GM03348 (cell line): ENCODE measurements around the gene RNPEPL1.
"Not testable (repeated sequence)": the region's sequence is repeated elsewhere in the genome, so short reads cannot be mapped to it uniquely, and the experiment has no call there.

Experiments
- DNase-seq: peaks from one replicate; pipeline ENCODE4 v3.0.0; 2012; ENCODE audit warnings: low spot score

RNPEPL1 gene

GRCh38 chr2:240567872-240568677 is at the start of gene RNPEPL1:
RNPEPL1 (plus strand) TSS chr2:240568484; CDS start chr2:240568587, 103 bp downstream.
- peak; percentile 88 for DNase-seq

- DNase-seq, result peak; percentile 2
Observed at GRCh38 chr2:240518981-240519380, 49.3 kb upstream of the RNPEPL1 start.

- peak; percentile 73 for DNase-seq
Observed at GRCh38 chr2:240519396-240520129, 48.7 kb upstream of the RNPEPL1 start.

GRCh38 chr2:240520130-240520973 is 47.9 kb upstream of the RNPEPL1 start:
- DNase-seq, result peak; percentile 36

- DNase-seq, result no peak
Observed at GRCh38 chr2:240520974-240521350, 47.3 kb upstream of the RNPEPL1 start.

- not testable (repeated sequence) for DNase-seq
Observed at GRCh38 chr2:240521885-240522284, 46.4 kb upstream of the RNPEPL1 start.

GRCh38 chr2:240522406-240522805 is 45.9 kb upstream of the RNPEPL1 start:
- no peak for DNase-seq

GRCh38 chr2:240523451-240524281 is 44.6 kb upstream of the RNPEPL1 start:
- DNase-seq, result peak; percentile 4

- DNase-seq, result no peak
Observed at GRCh38 chr2:240524963-240525718, 43.1 kb upstream of the RNPEPL1 start.

- no peak for DNase-seq
Observed at GRCh38 chr2:240525802-240526201, 42.5 kb upstream of the RNPEPL1 start.

- no peak for DNase-seq
Observed at GRCh38 chr2:240526521-240526920, 41.8 kb upstream of the RNPEPL1 start.

- no peak for DNase-seq
Observed at GRCh38 chr2:240527153-240527750, 41.0 kb upstream of the RNPEPL1 start.

- DNase-seq, result peak; percentile 3
Observed at GRCh38 chr2:240528406-240529040, 39.8 kb upstream of the RNPEPL1 start.

GRCh38 chr2:240529344-240529999 is 38.8 kb upstream of the RNPEPL1 start:
- DNase-seq, result no peak

- no peak for DNase-seq
Observed at GRCh38 chr2:240530181-240530580, 38.1 kb upstream of the RNPEPL1 start.

- DNase-seq, result no peak
Observed at GRCh38 chr2:240531038-240531437, 37.2 kb upstream of the RNPEPL1 start.

GRCh38 chr2:240532031-240532775 is 36.1 kb upstream of the RNPEPL1 start:
- no peak for DNase-seq

- DNase-seq, result no peak
Observed at GRCh38 chr2:240538031-240538780, 30.1 kb upstream of the RNPEPL1 start.
